Kidney epithelial cell (primary cell): ENCODE data around the gene PRIMPOL. TPM values are rescaled to one million over a fixed set of nuclear protein-coding genes. Genes with fewer than 3 reads are reported as not detected.
"Not testable (repeated sequence)": the region's sequence is repeated elsewhere in the genome, so short reads cannot be mapped to it uniquely, and the experiment has no call there.

Experiments used
- DNase-seq: peaks from one replicate; pipeline ENCODE4 v3.0.0-alpha.2; 2010; ENCODE audit warnings: low read depth
- H3K27me3 ChIP-seq: 2 replicates; pipeline ENCODE4 v1.6.0; 2011; ENCODE audit warnings: low read length; ENCODE audit not compliant: control insufficient read depth, insufficient read depth
- H3K36me3 ChIP-seq: 2 replicates; pipeline ENCODE4 v1.5.1; 2011; ENCODE audit warnings: low read length; ENCODE audit not compliant: control insufficient read depth, insufficient read depth
- H3K4me3 ChIP-seq: 2 replicates; pipeline ENCODE4 v1.5.1; 2011; ENCODE audit warnings: low read depth, mild to moderate bottlenecking, control low read depth, low read length
- CTCF ChIP-seq: IDR thresholded peaks from 2 replicates; pipeline ENCODE4 v1.5.1; 2011; ENCODE audit warnings: mild to moderate bottlenecking, moderate library complexity, low read length, control low read depth, inconsistent platforms; ENCODE audit not compliant: insufficient read depth, poor library complexity, severe bottlenecking
- total RNA-seq: library from RNA; depleted of rRNA; stranded (reverse); fragments of >200 nt; gene quantifications from 2 replicates; pipeline ENCODE4 v1.2.3, GENCODE V29; 2015

Gene PRIMPOL
- total RNA-seq, 1 donor from 2014 or later, result 12.3 TPM

GRCh38 chr4:184616633-184617551 lies 32.6 kb upstream of the PRIMPOL start:
- no peak overlapping the region for H3K4me3 ChIP-seq
- no peak for TF ChIP-seq CTCF

GRCh38 chr4:184617600-184618196 lies 31.8 kb upstream of the PRIMPOL start:
- TF ChIP-seq CTCF, result no peak
- no peak for DNase-seq
- Histone ChIP-seq H3K4me3 (no peak overlapping the region), H3K27me3 (no peaks in the 10 kb centered on the region), H3K36me3 (no peaks in the 10 kb centered on the region)

More at GRCh38 chr4:184616633-184617551, 32.6 kb upstream of the PRIMPOL start:
- no peaks in the 10 kb centered on the region for H3K36me3 ChIP-seq
- DNase-seq, result no peak
- no peaks in the 10 kb centered on the region for H3K27me3 ChIP-seq

GRCh38 chr4:184620212-184620867 lies 29.2 kb upstream of the PRIMPOL start:
- Histone ChIP-seq H3K4me3 (no peak overlapping the region), H3K36me3 (no peaks in the 10 kb centered on the region), H3K27me3 (no peaks in the 10 kb centered on the region)
- TF ChIP-seq CTCF, result no peak
- DNase-seq, result no peak

GRCh38 chr4:184621518-184621917 lies 28.0 kb upstream of the PRIMPOL start:
- Histone ChIP-seq H3K27me3 (no peaks in the 10 kb centered on the region), H3K36me3 (no peaks in the 10 kb centered on the region), H3K4me3 (no peak overlapping the region)
- DNase-seq, result no peak
- no peak for TF ChIP-seq CTCF

GRCh38 chr4:184624504-184624903 lies 25.0 kb upstream of the PRIMPOL start:
- not testable (repeated sequence) for DNase-seq, H3K27me3 ChIP-seq, H3K36me3 ChIP-seq, H3K4me3 ChIP-seq

- Histone ChIP-seq H3K4me3 (no peak overlapping the region), H3K27me3 (no peaks in the 10 kb centered on the region), H3K36me3 (no peaks in the 10 kb centered on the region)
- no peak for DNase-seq
- no peak for TF ChIP-seq CTCF
Measured at GRCh38 chr4:184624972-184625554, 24.5 kb upstream of the PRIMPOL start.

- H3K27me3 ChIP-seq, H3K36me3 ChIP-seq, DNase-seq, H3K4me3 ChIP-seq: not testable (repeated sequence)
Measured at GRCh38 chr4:184625783-184626596, 23.5 kb upstream of the PRIMPOL start.
